NCI-H128 (cell line): ENCODE results near the gene SLC35F6.
"Not testable (repeated sequence)": the region's sequence is repeated elsewhere in the genome, so short reads cannot be mapped to it uniquely, and the experiment has no call there.

Experiments used
- DNase-seq: peaks from one replicate; lab custom pipeline; 2025; ENCODE audit not compliant: unreplicated experiment; lab: John Stamatoyannopoulos, UW

Gene SLC35F6

DNA sequence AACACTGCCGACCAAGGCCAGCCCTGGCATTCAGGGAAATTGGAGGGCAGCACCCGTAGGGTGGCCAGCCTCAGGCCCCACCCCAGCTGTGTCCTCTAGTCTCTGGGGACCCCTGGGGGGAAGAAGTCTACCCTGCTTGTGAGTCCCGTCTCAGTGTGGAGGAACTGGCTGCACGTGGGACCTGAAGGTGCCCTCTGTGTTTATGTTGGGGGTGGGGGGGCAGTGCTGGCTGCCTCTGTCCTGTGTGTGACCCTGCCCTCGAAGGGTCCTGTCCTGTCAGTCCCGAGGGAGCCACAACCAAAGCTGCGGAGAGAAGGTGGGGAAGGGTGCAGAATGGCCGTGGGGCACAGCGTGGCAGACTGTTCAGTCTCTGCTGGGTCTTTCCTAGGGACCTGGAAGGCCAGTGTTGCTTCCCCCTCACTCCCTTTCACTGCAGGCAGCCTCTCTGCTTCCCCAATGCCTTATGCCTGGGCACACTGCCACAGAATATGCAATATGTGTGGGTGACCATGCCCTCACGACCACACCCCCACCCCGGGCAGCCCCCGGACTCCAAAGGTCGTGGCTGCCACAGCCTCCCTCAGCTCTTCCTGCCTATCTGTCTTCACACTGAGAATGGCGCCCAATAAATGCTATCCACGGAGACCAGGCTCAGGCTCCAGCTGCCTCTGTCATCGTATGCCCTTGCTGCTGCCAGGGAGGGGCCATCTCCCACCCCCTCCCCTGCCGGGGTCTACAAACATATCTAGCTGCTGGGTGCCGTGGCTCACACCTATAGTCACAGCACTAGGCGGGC lies 33.3 kb upstream of the SLC35F6 start:
- DNase-seq, result no peak

DNA sequence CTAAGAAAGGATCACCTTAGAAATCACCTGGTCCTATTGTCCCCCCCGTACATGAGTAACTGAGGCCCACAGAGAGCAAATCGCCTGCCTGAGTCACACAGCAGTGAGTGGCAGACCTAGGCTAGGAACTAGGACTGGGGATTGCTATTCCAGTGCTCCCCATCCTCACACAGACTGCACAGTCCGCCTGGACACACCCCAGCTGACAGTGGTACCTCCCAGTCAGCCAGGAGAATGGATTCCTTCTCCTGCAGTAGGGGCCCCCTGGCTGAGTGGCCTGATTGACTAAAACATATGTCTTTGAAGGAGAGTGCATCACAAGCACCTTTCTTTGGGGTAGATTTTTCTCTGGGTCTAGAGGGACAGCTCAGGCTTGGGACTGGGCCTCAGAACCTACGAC lies 32.4 kb upstream of the SLC35F6 start:
- DNase-seq, result no peak

DNA sequence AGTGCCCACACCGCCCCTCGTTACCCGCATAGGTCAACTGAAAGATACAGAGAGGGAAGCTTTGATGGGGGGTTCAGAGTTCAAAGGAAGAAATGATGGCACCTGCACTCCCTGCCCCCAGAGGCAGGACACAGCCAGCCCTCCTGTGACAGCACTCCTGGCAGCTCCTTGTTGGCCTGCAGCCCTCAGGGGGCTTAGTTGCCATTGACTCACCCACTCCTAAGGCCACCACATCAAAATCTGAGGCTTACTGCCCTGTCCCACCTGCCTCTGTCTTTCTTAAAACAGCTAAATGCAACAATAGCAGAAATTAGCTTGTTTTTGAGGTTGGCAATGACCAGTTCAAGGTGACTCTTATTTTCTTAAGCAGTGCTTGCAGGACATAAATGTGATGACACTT lies 31.6 kb upstream of the SLC35F6 start:
- no peak for DNase-seq

DNA sequence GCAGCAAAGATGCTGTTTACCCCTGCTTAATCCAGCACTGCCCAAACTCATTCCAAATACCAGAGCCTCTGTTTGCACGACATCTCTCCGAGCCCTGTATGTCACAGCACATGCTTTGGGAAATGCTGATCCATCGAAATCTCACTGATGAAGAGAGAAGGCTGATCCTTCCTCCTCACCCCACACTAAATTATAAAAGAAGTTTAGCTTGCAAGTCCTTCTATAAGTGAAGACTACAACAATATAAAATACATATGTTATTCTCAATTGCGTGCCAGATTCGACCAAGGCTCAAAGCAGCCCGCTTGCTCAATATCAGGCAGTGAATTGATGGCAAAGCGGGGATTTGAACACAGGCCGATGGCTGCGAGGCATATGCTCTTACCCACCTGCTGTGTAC lies 30.7 kb upstream of the SLC35F6 start:
- DNase-seq, result no peak

DNA sequence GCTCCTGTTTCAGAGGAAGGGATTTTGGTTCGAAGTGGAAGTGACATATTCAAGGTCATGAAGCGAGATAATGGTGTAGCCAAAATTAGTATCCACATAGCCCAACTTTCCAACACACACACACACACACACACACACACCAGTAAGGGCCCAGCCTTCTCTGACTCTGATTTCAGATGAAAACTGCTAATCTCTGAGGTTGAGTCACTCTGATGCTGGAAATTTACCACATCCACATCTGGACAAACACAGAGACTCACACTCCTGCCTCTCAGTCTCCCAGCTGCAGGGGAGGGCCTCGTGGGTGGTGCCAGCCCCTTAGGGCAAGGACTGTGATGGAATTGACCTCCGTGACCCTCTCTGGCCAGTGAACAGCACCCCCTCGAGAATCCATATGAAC lies 29.0 kb upstream of the SLC35F6 start:
- DNase-seq, result no peak

DNA sequence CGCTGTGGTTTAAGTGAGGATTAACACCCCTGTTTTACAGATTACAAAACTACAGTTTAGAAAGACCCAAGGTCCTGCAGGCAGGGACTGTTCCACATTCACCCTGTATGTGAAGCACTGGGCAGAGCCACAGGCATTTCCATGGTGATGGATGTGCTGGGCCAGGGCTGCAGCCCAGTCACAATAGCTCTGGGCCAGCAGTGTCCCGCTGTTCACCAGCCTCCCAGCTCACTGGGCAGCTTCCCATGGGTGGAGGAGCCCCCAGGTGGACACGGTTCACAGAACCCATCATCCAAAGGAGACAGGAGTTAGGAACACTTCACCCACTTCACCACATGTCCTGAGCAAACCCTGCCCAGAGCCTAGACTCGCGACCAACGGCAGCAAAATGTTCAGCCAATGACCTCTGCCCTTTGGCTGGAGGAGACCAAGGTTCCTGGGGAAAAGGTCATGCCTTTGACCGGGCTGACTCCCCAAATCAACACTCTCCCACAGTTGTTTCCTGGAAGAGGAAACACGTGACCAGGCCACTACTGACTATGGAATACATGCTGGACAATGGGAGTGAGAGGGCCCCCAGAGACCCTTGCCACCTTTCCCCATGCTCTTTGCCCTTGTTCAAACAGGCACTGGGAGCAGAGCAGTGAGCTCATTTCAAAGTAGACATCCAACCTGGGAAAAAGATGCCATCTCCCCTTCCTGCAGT lies 28.0 kb upstream of the SLC35F6 start:
- no peak for DNase-seq

DNA sequence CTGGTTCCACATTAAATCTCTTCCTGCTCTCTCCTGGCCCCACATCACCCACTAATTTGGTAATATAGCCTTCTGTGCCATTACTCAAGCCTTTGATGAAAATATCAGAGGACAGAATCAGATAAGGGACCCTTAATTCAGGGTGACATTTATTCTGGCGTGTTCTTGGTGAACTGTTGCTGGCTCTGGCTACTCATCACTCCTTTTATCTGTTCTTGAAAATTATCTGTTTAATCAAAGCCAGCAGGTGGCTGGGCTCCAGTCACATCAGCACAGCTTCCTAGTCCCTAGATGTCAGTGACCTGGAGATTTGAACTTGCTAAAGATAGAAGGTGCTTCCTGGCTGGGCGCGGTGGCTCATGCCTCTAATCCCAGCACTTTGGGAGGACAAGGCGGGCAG lies 26.9 kb upstream of the SLC35F6 start:
- no peak for DNase-seq

DNA sequence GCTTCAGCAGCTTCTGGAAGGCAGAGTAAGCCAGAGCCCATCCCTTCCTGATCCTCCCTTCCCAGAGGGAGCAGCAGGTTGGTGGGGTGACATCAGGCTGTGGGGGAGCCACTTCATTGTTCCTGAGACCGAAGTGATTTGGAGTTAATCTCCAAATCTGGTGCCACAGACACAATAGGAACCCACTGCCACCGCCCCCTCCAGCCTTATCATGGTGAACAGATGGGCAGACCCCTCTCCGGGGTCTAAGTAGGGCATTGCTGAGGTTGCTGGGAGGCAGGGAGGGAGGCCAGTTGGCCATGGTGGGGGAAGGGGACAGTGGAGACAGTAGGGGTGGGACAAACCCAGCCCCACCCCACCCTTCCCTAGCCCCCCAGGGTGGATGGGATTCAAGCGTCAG lies 25.6 kb upstream of the SLC35F6 start:
- no peak for DNase-seq

DNA sequence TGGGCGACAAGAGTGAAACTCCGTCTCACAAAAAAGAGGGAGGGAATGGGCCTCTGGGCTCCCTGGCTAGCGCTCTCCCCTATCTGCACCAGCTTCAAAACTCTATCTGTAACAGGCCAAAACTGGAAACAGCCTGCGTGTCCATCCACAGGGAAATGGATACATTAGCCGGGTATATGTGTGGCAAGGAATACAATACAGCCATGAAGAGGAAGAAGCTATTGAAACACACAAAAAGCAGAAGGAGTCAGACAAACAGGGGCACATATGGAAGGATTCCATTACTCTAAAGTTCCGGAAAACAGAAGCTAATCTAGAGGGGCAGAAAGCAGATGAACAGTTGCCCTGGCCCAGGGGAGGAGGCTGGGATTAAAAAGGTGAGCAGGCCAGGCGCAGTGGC lies 24.6 kb upstream of the SLC35F6 start:
- DNase-seq, result no peak

DNA sequence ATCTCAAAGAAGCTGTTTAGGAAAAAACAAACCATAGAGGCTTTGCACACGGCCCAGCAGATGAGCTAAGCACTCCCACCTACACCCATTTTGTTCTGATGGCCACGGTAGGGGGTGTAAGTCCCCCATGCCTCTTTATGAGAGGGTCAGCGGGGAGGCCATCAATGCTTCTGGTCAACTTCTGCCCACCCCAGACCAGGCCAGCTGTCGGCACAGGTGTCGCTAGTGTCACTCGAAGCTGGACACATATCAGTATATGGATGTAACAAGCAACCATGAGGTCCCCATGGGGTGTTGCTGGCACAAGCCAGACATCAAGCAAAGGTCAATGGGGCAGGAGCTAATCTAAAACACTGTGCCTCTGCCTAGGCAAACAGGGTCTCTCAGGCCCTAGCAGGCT lies 23.7 kb upstream of the SLC35F6 start:
- no peak for DNase-seq

DNA sequence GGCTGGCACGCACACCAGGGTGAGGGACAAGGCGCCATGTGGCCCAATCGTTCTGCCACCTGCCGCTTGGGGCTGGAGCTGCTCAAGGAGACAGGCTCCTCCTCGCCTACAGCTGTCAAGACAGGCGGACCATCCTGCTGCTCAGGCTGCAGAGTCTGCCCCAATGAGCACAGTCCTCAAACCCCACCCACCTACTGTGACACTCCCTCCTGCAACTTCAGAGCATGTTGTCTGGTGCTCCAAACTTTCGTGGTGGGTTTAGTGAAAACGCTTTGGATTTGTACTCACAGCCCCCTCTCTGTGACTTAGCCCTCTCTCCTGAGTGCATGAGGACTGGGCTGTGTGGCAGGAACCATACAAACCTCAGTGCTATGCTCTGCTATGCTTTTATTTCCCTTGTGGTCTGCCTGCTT lies 23.2 kb upstream of the SLC35F6 start:
- DNase-seq, result no peak

DNA sequence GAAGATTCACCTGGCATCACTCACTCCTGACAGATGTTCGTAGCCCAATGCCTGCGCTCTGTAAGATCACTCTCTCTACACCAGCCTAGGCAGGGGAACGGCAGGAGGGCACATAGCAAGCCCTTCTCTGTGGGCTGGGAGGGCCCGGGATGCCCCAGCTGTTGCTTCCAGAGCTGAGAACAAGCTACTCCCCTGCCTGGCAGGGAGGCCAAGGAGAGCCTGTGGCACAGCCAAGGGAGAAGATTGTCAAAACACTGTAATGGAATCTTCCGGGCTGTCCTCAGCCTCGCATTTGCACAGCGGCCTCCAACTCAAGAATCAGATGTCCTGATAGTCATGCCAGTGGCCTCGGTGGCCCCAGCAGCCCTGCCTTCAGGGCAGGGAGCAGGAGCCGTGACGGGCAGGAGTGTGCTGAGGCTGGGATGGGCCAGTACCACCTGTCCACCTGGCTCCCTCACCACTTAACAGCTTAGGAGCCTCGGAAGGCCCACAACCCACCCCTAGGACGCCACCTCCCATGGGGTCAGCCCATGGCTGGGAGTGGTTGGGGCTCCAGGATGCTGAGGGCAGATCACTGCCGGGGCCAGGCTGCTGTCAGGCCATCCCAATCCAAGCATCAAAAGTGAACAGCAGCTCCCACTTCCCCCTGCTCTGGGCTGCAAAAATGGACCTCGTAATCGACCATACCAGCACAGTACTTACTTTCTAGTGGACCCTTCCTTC lies 21.9 kb upstream of the SLC35F6 start:
- DNase-seq, result no peak

DNA sequence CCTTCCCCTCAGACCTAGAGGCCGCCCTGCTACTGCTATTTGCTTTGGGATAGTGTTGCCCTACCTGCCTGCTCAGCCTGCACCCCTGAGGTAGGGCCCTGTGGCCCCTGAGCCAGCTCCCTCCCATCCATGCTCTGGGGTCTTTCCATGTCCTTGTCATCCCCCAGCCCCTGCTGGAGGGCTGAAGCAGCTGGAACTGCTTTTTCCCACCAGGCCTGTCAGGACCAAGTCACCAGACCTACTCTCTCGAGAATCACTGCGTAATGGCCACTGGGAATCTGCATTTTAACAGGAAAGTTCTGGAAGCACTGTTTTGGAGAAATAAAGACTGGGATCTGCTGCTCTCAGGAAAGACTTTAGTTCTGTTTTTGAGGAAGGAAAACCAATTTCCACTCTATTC lies 20.2 kb upstream of the SLC35F6 start:
- DNase-seq, result no peak

DNA sequence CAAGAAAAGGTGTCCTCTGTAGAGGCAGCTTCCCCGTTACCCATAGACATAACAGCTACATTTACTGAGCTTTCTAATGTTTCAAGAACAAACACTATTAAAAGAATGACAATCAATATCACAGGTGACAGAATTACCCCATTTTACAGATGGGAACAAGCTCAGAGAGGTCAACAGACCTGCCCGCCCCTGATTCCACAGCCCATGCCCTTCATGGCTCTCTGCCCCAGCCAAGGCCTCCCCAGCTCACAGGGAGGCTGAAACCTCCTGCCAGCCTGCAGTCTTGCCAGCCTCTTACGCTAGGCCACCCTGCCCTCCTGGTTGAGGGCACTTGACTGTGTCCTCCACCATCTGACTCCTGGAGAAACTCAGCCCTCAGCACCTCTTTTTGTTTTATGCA lies 19.1 kb upstream of the SLC35F6 start:
- no peak for DNase-seq

DNA sequence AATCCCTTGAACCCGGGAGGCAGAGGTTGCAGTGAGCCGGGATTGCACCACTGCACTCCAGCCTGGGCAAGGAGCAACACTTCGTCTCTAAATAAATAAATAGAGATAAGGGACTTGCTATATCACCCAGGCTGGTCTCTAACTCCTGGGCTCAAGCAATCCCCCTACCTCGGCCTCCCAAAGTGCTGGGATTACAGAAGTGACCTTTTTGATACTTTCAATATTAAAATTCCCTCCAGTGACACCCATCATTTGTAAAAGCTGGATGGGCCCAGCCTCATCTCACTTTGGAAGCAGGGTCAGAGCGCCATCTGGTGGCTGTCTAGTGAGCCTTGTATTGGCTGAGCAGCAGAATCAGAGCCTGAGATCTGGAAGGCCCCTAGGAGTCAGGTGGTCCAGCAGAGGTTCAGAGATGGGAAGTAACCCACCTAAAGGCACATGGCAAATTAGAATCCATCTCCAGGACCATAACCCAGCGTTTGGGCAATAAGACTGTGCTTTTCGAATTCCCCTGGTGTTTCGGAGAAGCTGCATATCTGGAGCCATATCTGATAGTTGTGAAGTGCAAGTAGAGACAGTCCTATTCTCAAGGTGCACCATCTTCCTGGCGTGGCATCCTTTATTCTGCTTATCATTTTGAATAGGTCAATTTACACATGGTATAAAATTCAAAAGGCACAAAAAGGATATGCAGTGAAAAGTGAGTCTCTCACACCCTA lies 18.3 kb upstream of the SLC35F6 start:
- peak; percentile 36 for DNase-seq

DNA sequence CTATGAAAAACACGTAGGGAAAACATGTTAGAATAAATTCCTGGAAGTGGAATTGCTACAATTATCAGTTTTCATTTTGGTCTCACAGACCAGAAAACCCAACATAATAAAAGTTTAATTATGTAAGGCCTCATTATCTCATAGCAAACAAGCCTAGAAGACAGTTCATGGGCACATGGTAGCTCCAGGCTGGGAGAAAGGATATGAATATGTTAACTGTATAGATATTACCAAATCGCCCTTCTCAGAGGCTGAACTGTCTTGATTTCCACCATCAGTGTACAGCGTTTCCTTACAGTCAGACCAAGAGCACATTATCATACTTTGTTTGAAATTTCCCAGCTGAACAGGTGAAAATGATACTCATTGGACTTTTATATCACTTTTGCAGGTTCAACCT lies 17.1 kb upstream of the SLC35F6 start:
- DNase-seq, result no peak

DNA sequence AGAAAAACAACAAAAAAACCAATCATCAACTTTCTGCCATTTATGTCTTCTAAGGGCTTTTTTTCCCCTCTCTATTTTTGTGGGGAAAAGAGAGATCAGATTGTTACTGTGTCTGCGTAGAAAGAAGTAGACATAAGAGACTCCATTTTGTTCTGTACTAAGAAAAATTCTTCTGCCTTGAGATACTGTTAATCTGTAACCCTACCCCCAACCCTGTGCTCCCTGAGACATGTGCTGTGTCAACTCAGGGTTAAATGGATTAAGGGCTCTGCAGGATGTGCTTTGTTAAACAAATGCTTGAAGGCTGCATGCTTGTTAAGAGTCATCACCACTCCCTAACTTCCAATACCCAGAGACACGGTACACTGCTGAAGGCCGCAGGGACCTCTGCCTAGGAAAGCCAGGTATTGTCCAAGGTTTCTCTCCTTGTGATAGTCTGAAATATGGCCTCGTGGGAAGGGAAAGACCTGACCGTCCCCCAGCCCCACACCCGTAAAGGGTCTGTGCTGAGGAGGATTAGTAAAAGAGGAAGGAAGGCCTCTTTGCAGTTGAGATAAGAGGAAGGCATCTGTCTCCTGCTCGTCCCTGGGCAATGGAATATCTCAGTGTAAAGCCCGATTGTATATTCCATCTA lies 14.2 kb upstream of the SLC35F6 start:
- not testable (repeated sequence) for DNase-seq

DNA sequence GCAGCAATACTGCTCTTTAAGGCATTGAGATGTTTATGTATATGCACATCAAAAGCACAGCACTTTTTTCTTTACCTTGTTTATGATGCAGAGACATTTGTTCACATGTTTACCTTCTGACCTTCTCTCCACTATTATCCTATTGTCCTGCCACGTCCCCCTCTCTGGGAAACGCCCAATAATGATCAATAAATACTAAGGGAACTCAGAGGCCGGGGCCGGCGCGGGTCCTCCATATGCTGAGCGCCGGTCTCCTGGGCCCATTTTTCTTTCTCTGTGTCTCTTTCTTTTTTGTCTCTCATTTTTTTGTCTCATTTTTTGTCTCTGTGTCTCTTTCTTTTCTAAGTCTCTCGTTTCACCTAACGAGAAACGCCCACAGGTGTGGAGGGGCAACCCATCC lies 13.6 kb upstream of the SLC35F6 start:
- DNase-seq, result not testable (repeated sequence)

DNA sequence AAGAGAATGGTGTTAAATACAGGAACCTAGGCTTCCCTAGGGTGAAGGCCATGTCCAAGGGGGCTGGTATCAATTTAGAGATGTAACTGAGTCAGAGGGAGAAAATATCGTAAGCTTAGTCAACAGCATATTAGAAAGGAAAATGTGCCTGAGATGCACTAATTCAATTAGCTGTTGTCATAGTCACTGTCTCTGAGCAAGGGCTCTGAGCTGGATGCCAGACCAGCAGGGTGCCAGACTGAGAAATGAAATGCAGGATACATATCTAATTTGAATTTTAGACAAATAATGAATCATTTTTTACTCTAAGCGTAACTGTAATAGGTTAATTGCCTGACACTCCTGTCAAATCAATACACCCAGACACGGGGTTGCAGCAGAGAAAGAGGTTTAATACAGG lies 11.4 kb upstream of the SLC35F6 start:
- DNase-seq, result no peak

DNA sequence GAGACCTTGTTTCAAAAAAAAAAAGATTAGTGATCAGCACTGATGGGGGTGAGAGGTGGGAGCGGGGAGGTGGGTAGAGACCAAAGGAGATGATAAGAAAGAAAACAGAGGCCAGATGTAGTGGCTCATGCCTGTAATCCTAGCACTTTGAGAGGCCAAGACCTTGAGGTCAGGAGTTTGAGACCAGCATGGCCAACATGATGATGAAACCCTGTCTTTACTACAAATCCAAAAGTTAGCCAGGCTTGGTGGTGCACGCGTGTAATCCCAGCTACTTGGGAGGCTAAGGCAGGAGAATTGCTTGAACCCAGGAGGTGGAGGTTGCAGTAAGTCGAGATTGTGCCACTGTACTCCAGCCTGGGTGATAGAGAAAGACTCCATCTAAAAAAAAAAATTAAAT lies 9.5 kb upstream of the SLC35F6 start:
- DNase-seq, result no peak
